Neural progenitor cell (in vitro differentiated cells): ENCODE data around the gene DNAH3. TPM values are rescaled to one million over a fixed set of nuclear protein-coding genes. Genes with fewer than 3 reads are reported as not detected.

Source experiments
- DNase-seq: peaks from one replicate; pipeline ENCODE4 v3.0.0-alpha.2; 2016; ENCODE audit warnings: low spot score
- H2AFZ ChIP-seq: fragments of 200-600 bp; sonication (generic); replicated peaks from 2 replicates; pipeline ENCODE4 v1.6.1; 2016; ENCODE audit warnings: antibody characterized with exemption
- H3F3A ChIP-seq: fragments of 200-600 bp; sonication (generic); 2 replicates; pipeline ENCODE4 v1.6.1; 2016; ENCODE audit warnings: antibody characterized with exemption, low read depth
- H3K27ac ChIP-seq: fragments of 200-600 bp; sonication (generic); 2 replicates; pipeline ENCODE4 v1.5.1; 2016; ENCODE audit warnings: mild to moderate bottlenecking
- H3K27me3 ChIP-seq: fragments of 200-600 bp; sonication (generic); 2 replicates; pipeline ENCODE4 v1.6.1; 2016; ENCODE audit warnings: mild to moderate bottlenecking, moderate library complexity
- H3K36me3 ChIP-seq: fragments of 200-600 bp; sonication (generic); 2 replicates; pipeline ENCODE4 v1.5.1; 2016
- H3K4me1 ChIP-seq: fragments of 200-600 bp; sonication (generic); 2 replicates; pipeline ENCODE4 v1.6.1; 2016; ENCODE audit warnings: mixed run types
- H3K4me2 ChIP-seq: fragments of 200-600 bp; sonication (generic); 2 replicates; pipeline ENCODE4 v1.6.1; 2016
- H3K4me3 ChIP-seq: fragments of 200-600 bp; sonication (generic); 2 replicates; pipeline ENCODE4 v1.5.1; 2016
- H3K79me2 ChIP-seq: fragments of 200-600 bp; sonication (generic); 2 replicates; pipeline ENCODE4 v1.6.1; 2016; ENCODE audit warnings: low read depth
- H3K9ac ChIP-seq: fragments of 200-600 bp; sonication (generic); 2 replicates; pipeline ENCODE4 v1.6.1; 2016
- H3K9me3 ChIP-seq: fragments of 200-600 bp; sonication (generic); 2 replicates; pipeline ENCODE4 v1.5.1; 2016; ENCODE audit warnings: low read depth
- H4K20me1 ChIP-seq: fragments of 200-600 bp; sonication (generic); 2 replicates; pipeline ENCODE4 v1.6.1; 2016; ENCODE audit warnings: low read depth
- H3K27ac Mint-ChIP-seq: 3 replicates; pipeline ENCODE4 v1.8.0; 2021; ENCODE audit warnings: mixed read lengths
- H3K27me3 Mint-ChIP-seq: 2 replicates; pipeline ENCODE4 v1.8.0; 2022; ENCODE audit warnings: low read depth, mild to moderate bottlenecking, inconsistent platforms, moderate library complexity, mixed read lengths; ENCODE audit not compliant: insufficient read depth
- H3K36me3 Mint-ChIP-seq: 3 replicates; pipeline ENCODE4 v1.8.0; 2021; ENCODE audit warnings: mixed read lengths
- H3K4me1 Mint-ChIP-seq: 3 replicates; pipeline ENCODE4 v1.8.0; 2021; ENCODE audit warnings: mixed read lengths
- H3K4me3 Mint-ChIP-seq: 3 replicates; pipeline ENCODE4 v1.8.0; 2021; ENCODE audit warnings: mild to moderate bottlenecking, moderate library complexity, mixed read lengths
- H3K9me3 Mint-ChIP-seq: 3 replicates; pipeline ENCODE4 v1.8.0; 2020; ENCODE audit warnings: mixed read lengths
- CTCF ChIP-seq: fragments of 200-600 bp; sonication (generic); IDR thresholded peaks from 2 replicates; pipeline ENCODE4 v1.5.1; 2017; ENCODE audit warnings: antibody characterized with exemption, mild to moderate bottlenecking
- EZH2 ChIP-seq: fragments of 200-600 bp; sonication (generic); IDR thresholded peaks from 2 replicates; pipeline ENCODE4 v1.6.1; 2017; ENCODE audit warnings: antibody characterized with exemption, mild to moderate bottlenecking, moderate library complexity
- EZH2phosphoT487 ChIP-seq: fragments of 200-600 bp; sonication (generic); IDR thresholded peaks from 2 replicates; pipeline ENCODE4 v1.6.1; 2017; ENCODE audit warnings: antibody characterized with exemption
- total RNA-seq: library from RNA; depleted of rRNA; stranded (reverse); fragments of >200 nt; gene quantifications from 2 replicates; pipeline ENCODE4 v1.2.3, GENCODE V29; 2015; ENCODE audit warnings: low replicate concordance

DNAH3 gene
- total RNA-seq, 1 donor from 2014 or later: 0.92 TPM

- no peak for DNase-seq
- Histone ChIP-seq H3K4me3 (no peak overlapping the region), H4K20me1 (no peaks in the 10 kb centered on the region), H3K9me3 (no peaks in the 10 kb centered on the region), H3K9ac (no peak overlapping the region), H3K27ac (no peak overlapping the region), H3K79me2 (no peaks in the 10 kb centered on the region), H3K4me2 (no peak overlapping the region), H2AFZ (no peak overlapping the region), H3K4me1 (no peaks in the 10 kb centered on the region), H3F3A (no peaks in the 10 kb centered on the region), H3K36me3 (no peaks in the 10 kb centered on the region), H3K27me3 (no peaks in the 10 kb centered on the region)
- no peak overlapping the region for H3K4me3 Mint-ChIP-seq
- no peaks in the 10 kb centered on the region for H3K36me3 Mint-ChIP-seq
- peaks cover 7% of the 10 kb centered on the region for H3K27me3 Mint-ChIP-seq
- TF ChIP-seq EZH2phosphoT487 (no peak), CTCF (no peak), EZH2 (no peak)
- H3K27ac Mint-ChIP-seq: no peak overlapping the region
- no peaks in the 10 kb centered on the region for H3K9me3 Mint-ChIP-seq
- H3K4me1 Mint-ChIP-seq: no peaks in the 10 kb centered on the region
Measured at GRCh38 chr16:20957153-20957552, 193.5 kb downstream of the DNAH3 start.

GRCh38 chr16:20956319-20956718 lies 194.3 kb downstream of the DNAH3 start:
- no peaks in the 10 kb centered on the region for H3K9me3 ChIP-seq
- Mint-ChIP-seq H3K36me3 (no peaks in the 10 kb centered on the region), H3K9me3 (no peaks in the 10 kb centered on the region)

GRCh38 chr16:20954574-20954973 lies 196.1 kb downstream of the DNAH3 start:
- no peak overlapping the region for H3K27ac Mint-ChIP-seq
- Histone ChIP-seq H3K27me3 (no peaks in the 10 kb centered on the region), H3K27ac (no peak overlapping the region), H3K9ac (no peak overlapping the region), H3K4me1 (no peaks in the 10 kb centered on the region), H3K4me3 (no peak overlapping the region), H4K20me1 (no peaks in the 10 kb centered on the region), H2AFZ (no peak overlapping the region), H3K9me3 (no peaks in the 10 kb centered on the region), H3K36me3 (no peaks in the 10 kb centered on the region), H3K4me2 (no peak overlapping the region), H3F3A (no peaks in the 10 kb centered on the region), H3K79me2 (no peaks in the 10 kb centered on the region)
- no peak overlapping the region for H3K4me3 Mint-ChIP-seq
- peaks cover 7% of the 10 kb centered on the region for H3K27me3 Mint-ChIP-seq
- H3K36me3 Mint-ChIP-seq: no peaks in the 10 kb centered on the region
- no peak for TF ChIP-seq CTCF
- TF ChIP-seq EZH2: no peak
- TF ChIP-seq EZH2phosphoT487: no peak
- DNase-seq: no peak
- no peaks in the 10 kb centered on the region for H3K4me1 Mint-ChIP-seq
- H3K9me3 Mint-ChIP-seq: no peaks in the 10 kb centered on the region

More at GRCh38 chr16:20956319-20956718, 194.3 kb downstream of the DNAH3 start:
- Histone ChIP-seq H3K79me2 (no peaks in the 10 kb centered on the region), H3K4me1 (no peaks in the 10 kb centered on the region), H3K4me3 (no peak overlapping the region), H3F3A (no peaks in the 10 kb centered on the region), H3K36me3 (no peaks in the 10 kb centered on the region), H3K9ac (no peak overlapping the region), H3K4me2 (no peak overlapping the region), H3K27ac (no peak overlapping the region), H4K20me1 (no peaks in the 10 kb centered on the region), H3K27me3 (no peaks in the 10 kb centered on the region), H2AFZ (no peak overlapping the region)
- TF ChIP-seq EZH2 (no peak), EZH2phosphoT487 (no peak), CTCF (no peak)
- peak overlapping the region; percentile 3 for H3K27ac Mint-ChIP-seq
- H3K4me1 Mint-ChIP-seq: no peaks in the 10 kb centered on the region
- H3K4me3 Mint-ChIP-seq: no peak overlapping the region
- DNase-seq: no peak
- H3K27me3 Mint-ChIP-seq: peaks cover 7% of the 10 kb centered on the region
